HG03025 (cell line): ENCODE data around the gene RPL29.

ENCODE experiments used
- ATAC-seq: cut with Tn5 transposase; IDR thresholded peaks from one replicate; pipeline ENCODE4 v1.9.1; 2021; ENCODE audit warnings: mild to moderate bottlenecking, moderate library complexity; ENCODE audit not compliant: unreplicated experiment, low FRiP score

RPL29 gene

DNA sequence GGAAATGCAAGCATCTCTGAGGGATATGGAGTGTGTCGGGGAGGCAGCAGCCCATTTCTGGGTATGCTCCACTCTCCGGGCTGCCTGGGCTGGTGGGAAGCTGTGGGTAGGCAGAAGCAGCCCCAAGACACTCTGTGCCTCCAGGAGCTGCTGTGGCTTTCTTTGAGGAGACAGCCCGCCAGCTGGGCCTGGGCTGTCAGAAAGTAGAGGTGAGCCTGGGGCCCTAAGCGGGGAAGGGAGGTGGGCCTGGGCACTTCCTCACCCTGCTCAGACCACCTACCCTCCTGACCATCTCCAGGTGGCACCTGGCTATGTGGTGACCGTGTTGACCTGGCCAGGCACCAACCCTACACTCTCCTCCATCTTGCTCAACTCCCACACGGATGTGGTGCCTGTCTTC is 10.6 kb downstream of the RPL29 start:
- no peak for ATAC-seq

DNA sequence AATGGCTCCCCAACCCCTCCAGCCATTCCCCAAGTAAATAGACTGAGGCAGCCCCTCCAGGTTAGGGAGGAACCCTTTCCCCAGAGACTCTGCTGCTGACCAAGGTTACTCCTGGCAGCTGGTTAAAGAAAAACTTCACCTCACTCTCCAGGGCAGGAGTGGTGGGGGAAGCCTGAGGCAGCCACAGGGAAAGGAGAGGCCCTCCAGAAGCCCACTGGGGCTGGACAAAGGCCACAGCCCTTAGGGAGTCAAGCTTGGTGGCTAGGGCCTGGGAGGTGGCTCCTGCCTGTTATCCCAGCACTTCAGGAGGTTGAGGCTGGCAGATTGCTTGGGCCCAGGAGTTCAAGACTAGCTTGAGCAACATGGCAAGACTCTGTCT is 11.4 kb downstream of the RPL29 start:
- no peak for ATAC-seq

DNA sequence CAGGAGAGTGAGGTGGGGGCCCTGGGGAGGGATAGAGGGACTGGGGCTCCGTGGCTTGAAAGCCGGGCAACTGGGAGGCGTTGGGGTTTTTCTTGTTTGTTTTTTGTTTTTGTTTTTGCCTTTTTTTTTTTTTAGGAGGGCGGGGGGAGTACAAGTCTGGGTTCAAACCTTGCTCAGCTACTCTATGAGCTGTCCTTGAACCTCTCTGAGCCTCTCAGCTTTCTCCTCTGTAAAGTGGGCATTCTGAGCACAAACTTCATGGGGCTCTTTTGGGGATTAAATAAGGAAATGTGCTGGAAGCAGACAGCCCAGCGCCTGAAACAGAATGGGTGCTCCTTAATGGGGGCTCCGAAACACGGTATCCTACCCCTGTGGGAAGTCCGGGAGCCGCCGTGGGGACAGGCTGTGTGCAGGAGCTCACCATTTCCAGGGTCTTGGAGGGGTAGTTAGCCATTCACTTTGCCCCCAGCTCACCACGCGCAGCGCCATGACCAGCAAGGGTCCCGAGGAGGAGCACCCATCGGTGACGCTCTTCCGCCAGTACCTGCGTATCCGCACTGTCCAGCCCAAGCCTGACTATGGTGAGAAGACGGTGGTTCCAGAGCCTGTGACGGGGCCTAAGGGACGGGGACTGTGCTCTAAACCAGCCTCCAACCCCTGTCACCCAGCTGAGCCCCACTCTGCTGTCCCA is 12.0 kb downstream of the RPL29 start:
- ATAC-seq: no peak

DNA sequence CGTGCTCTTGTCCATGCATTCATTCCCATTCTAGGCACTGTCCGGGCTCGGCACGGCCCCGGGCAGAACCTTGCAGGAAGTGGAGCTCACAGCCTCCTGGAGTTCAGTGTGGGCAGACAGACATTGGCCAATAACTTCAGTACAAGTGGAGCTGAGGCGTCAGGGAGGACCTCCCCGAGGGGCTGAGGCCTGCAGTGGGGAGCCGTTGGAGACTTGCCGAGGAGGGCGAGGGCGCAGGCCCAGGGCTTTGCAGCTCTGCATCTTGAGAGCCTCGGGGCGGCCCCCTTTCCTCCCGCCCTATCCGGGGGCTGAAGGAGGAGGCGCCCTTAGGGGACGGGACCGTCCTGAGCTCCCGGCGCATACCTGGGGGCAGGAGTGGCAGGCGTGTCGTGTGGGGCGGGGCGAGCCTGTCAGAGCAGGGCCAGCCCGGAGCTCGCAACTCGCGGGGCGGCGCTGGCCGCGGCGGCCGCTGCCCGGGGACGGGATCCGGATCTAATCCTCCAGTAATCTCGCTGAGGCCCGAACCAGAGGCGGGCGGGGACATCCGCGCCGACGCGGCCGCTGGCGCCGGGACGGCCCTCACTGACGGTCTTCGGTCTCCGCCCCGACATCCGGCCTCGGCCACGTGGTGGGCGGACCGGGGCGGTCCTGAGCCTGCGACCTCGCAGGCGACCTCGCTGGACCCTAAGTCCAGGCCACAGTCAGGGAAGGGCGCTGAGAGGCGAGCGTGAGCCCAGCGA is 12.7 kb downstream of the RPL29 start, which contains the start of gene ACY1:
Gene ACY1 (plus strand): TSS at position 698 of the 740 bp plus-strand sequence. CDS start 530 bp downstream, outside the sequence.
- peak; percentile 73 for ATAC-seq

DNA sequence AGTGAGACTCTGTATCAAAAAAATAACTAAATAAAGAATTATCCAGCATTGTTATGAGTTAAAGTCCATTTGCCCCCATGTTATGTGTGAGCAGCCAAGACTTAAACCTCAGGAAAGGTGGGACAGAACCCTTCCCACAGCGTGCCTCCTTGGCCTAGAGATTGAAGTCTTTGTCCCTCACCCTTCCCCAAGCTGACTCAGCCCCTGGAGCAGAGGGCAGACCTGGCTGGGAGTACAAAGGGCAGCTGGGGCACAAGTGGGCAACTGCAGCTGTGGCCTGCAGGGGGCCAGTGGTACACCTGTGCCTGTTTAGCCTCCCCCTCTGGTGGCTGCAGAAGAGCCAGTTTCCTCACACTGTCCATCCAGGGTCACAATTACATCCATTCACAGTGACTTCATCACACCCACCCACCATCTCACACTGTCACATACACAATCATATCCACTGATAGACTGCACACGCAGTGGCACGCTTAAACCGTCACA is 13.3 kb downstream of the RPL29 start:
- ATAC-seq: peak; percentile 34

DNA sequence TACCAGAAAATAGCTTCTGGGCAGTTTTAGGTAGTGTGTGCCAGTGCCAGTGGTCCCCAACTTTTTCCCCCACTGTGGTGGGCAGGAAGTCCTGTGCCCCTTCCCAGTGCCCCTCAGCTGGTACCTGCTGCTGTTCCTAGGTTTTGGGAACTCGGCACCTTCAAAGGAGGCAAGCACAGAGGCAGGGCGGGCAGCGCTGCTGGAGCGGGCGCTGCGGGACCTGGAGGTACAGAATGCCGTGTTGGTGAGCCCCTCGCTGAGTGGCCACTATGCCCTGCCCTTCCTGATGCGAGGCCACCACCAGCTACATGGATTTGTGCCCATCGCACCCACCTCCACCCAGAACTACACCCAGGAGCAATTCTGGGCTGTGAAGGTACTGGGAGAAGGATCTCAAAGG is 15.4 kb downstream of the RPL29 start:
- ATAC-seq: no peak

DNA sequence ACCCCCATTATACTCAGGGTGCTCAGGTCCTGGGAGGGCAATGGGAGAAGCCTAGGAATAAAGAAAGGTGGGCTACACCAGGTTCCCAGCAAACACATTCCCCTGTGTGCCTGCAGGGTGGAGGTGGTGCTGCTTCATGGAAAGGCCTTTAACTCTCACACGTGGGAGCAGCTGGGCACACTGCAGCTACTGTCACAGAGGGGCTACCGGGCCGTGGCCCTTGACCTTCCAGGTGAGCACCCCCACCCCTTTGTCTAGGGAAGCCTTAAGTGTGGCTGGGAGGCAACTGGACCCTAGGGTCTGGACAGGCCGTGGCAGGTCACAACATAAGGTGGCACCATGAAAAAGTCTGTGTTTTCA is 17.6 kb downstream of the RPL29 start:
- no peak for ATAC-seq

DNA sequence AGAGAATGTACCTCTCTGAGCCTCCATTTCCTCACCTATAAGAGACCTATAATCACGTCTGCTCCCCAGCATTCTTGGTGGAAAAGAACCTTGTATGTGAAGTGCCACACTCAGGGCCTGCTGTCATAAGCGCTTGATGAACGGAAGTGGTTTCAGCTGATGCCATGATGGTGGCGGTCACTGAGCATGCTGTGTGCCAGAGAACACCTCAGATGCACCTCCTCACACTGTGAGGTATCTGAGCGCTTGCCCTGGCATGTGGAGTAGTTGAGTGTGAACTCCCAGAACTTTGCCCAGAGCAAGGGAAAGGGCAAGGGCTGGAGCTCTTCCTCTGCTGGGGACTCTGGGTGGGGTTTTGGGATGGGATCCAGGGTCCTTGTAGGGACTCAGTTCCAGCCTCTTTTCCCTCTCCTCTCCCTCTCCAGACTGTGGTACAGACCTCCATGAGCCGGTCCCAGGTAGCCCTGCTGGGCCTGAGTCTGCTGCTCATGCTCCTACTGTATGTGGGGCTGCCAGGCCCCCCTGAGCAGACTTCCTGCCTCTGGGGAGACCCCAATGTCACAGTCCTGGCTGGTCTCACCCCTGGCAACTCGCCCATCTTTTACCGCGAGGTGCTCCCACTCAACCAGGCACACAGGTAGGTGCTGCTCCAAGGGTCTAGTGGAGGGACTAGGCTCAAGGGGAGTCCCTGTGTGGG is 18.1 kb downstream of the RPL29 start:
- ATAC-seq: no peak

DNA sequence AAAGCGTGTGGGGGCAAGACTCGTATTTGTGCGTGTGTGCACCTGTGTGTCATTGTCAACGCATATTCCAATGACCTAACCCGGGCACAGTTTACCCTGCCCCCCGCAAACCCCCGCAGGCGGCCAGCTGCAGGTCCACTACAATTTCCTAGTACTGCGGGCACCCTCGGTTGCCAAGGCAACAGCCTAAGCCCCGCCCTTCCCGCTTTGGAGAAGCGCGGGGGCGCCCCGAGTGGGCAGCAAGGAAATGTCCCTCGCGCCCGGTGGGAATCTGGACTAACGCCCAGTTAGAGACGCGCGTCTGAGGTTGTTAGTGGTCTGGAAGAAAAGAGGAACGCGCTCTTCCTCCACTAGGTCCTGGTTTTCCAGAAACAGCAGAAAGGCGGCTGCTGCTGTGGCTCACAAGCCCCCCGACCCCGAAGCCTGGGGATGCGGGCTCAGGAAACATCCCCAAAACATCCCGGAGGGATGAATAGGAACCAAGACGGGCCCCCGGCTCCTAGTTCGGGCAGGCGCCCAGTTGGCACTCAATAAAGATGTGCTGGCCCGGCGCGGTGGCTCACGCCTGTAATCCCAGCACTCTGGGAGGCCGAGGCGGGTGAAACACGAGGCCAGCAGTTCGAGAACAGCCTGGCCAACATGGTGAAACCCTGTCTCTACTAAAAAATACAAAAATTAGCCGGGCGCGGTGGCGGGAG is 19.7 kb downstream of the RPL29 start:
- ATAC-seq: no peak

DNA sequence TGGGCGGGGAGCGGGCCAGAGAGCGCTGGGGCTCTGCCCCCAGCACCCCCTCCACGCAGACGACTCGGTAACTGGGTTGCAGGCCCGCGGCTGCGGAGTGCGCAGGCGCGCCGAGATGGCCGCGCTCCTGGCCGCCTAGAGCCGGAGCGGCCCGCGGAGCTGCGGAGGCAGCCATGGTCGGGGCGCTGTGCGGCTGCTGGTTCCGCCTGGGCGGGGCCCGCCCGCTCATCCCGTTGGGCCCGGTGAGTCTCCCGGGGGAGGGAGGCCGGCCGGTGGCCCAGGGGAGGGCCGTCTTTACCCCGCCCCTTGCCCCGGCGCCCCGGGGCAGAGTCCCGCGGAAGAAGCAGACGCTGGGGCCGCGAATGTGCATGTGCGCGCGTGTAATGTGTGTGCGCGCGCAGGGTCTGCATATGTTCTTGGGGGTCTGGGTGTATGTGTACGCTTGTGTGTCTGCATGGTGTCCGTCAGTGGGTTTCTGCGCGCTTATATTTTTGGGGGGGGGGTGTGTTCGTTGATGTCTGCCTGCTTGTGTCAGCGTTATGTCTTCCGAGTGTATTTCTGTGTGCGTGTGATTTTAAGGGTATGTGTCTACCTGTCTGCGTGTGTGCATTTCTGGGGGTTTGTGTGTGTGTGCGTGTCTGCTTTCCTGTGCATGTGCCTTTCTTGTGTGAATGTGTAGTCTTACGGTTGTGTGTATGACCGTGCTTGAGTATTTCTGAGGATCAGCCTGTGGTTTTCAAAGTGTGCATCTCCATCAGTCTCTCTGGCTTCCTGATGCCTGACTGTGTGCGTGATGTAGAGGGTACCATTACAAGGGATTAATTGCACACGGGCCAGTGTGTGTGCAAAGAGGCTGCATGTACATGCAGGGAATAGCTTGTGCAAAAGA is 20.5 kb downstream of the RPL29 start, which contains the start of gene ABHD14A:
Gene ABHD14A (plus strand): TSS at position 102 of the 889 bp plus-strand sequence. CDS start 72 bp downstream, at position 174.
- peak; percentile 45 for ATAC-seq

DNA sequence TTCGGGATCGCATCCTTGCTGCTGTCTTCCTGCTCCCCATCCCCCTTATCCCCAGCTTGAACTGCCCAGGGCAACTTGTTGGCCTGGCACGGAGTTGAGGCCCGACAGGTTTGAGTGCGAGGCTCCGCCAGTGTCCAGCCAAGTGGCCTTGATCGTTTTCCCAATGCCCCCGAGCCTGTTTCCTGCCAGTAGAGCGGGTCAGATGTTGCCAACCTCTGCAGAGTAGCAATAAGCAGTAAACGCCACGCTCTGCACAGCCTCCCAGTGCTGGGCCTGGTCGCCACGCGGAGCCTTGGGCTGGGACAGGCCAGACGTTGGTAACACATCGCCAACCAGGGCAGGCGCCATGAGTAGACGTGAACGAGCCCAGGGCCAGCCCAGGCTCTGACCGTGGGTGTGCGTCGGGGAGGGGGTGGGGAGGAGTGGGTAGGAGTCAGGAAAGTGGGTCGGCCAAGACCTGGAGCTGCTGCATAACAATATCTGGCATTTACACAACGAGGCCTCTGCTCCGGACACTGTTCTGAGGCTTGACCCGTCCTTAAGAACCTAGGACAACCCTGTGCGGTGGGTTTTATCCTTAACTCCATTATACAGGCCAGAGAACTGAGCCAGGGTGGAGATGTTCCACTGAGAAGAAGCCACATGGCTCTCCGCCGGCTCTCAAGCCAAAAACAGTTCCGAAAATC is 21.3 kb downstream of the RPL29 start:
- ATAC-seq: no peak

DNA sequence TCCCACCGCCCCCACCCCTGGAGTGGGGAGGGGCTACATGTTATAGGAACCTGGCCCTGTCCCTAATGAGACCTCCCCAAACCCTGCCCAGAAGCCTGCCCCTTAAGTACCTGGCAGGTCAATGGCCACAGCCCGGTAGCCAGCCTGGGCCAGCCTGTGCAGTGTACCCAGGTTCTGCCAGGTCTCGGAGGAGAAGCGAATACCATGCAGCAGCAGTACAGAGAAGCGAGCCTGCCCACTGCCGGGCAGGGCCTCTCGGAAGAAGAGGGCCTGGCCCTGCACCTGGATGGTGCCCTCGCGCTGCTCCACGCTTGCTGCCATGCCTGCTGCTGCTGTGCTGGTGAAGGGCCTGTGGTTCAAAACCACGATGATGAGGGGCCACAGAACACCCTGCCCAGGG is 24.3 kb downstream of the RPL29 start:
- no peak for ATAC-seq

DNA sequence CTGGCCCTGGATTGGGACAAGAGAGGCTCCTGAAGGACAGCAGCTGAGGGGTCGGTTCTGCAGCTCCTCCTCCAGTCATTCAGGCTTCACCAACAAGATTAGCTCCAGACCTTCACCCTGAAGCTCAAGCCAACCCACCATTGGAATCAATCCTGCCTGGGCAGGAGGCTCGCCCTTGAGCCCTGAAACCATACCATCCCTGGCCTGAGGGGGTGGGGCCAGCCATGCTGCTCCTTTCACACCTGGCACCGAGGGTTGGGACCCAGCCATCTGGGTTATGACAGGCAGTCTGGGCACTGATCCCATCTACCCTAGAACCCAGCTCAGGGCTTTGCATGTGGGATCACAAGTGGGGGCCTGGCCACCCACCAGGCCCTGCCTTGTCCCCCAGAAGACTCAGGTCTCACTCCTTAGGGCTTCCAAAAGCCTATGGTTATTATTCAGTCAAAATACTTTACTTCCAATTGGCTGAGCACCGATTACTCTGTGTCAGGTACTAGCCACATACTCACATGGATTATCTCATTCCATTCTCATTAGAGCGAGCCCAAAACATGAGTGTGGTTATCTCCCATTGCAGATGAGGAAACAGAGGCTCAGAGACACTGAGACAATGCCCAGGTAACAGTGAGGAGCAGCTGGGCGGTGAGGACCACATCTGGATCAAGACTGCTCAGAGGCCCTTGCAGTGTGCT is 24.9 kb downstream of the RPL29 start:
- no peak for ATAC-seq

DNA sequence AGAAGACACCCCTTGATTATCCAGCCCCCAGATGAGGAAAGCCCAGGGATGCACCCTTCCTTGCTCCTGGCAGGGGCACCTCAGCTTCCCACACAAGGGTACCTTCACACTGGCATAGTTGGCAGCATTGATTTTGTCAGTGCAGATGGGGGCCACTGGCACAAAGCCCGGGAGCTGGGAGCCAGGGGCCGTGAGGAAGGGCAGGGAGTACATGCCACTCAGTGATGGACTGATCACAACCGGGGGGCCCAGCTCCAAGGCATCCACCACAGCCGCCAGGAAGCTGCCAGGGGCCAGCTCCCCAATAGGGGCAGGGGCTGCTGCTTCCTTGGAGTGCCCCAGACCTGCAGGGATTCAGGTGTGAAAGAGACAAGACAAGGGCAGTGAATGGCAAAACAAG is 25.9 kb downstream of the RPL29 start:
- ATAC-seq: no peak

DNA sequence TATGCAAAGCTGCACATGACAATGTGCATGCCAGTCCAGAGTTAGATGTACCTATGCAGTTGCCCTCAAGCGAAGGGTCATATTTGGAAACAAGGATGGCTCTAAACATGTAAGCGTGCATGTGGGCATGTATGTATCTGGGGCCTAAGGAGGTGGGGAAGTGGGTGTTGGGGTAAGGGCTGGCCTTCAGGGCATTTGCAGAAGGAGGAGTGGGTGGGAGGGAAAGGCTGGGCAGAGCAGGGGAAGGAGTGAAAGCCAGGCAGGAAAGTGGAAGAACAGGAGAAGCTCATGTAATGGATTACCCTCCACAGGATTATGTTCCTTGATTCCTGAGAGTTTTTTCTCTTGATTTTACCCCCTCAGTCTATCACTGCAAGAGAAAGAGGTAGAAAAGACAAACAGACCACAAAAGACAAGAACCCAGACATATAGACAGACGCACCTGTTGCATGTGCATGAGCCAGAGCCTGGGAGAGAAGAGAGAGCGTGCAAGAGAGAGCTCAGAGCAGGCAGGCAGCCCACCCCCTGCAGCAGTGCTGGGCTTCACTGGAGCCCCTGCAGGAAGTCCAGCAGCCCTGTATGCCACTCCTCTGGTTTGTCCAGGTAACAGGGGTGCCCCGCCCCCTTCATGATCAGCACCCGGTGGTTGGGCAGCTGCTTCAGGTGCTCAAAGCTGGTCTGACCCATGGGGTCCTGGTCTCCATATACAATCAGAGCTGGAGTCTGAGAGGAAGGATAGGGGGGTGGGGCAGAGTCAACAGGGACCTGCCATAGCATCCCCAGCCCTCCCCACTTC is 26.6 kb downstream of the RPL29 start:
- ATAC-seq: no peak

DNA sequence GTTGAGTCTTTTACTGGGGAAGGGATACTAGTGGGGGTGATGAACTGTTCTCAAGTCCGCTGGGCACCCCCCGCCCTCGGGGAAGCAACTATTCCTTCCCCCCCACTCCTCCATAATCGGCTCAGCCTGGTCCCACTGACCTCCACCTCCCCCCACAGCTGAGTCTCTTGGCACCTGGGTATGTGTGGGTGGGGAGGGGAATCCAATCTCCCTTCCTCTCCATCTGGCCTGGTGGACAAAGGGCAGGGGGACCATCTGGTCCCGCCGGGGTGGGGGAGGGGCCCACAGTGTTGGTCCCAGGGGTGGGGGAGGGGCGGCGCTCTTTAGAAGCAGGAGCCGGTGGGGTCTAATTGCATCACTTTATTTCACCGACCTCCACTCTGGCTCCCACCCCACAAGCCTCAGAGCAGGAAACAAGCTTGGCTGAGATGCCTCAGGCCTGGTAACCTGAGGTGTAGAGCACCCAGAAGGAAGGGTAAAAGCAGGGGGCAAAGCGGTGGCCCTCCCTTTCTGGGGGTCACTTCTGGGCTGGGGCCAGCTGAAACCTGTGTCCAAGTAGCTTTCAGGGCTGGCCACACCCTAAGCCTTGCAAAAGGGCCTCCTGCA is 27.4 kb downstream of the RPL29 start:
- no peak for ATAC-seq

DNA sequence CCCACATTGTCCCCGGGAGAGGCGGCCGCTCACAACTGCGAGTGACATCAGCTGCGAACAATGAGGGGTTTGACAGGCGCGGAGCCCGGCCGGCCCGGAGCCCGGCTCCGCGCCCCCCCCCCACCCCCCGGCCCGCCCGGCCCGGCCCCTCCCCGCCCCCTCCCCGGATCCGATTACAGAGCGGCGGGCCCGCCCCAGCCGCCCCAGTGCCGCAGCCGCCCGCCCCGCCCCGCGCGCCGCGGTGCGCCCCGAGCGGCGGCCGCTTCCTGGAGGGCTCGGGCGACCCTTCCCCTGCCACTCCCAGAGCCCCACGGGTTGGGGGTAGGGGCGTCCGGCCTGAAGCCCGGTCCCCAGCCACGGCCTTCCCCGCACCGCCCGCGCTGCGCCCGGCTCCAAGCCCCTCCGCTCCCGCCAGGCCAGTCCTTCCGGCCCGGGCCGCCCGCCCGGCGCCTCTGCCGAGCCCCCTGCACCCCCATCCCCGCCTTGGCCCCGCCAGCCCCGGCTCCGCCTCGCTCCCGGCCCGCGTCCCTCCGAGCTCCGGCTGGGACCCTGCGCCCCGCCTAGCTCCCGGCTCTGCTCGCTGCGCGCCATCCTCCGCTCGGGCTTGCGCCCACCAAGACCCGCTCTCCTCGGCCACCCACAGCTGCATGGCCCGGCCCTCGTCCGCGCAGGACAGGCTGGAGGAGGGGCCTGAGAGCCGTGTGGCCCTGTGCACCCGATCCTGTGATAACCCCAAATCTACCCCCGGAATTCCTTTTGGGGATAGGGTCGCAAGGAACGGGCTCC is 28.1 kb downstream of the RPL29 start, which contains the start of gene PCBP4:
Gene PCBP4 (minus strand): TSS at position 71 of the 786 bp plus-strand sequence. CDS start 6,214 bp downstream, outside the sequence.
- ATAC-seq: no peak
